Measurements from ENCODE around the gene LPIN2.
A peak's percentile ranks its signal among the peaks of the same experiment; 100 is the strongest.

The LPIN2 gene

GRCh38 chr18:2982452-2983269 lies 30.3 kb downstream of the LPIN2 start:
- DNase-seq (ENCODE audit: low read depth, low spot score), result no peak

DNA sequence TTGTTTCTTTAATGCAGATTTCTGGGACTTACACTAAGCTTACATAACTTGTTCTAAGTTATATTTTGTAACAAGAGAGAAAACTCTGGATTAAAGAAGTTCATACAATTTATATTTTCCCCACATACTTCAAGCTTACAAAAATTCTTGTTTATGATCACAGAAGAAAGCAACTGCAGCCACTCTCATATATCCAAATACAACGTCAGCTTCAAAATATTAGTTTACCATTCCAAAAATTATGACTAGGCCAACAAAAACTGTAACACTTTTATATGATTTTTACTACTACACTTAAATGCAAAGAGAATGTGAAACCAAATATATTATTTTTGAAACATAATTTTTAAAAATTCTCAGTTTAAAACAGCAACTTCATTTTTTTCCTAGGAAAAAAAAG lies 30.9 kb downstream of the LPIN2 start:
- DNase-seq (ENCODE audit: low read depth, low spot score), result no peak

GRCh38 chr18:2981212-2981728 lies 31.7 kb downstream of the LPIN2 start:
- peak; percentile 63 for DNase-seq (ENCODE audit: low read depth, low spot score)

DNA sequence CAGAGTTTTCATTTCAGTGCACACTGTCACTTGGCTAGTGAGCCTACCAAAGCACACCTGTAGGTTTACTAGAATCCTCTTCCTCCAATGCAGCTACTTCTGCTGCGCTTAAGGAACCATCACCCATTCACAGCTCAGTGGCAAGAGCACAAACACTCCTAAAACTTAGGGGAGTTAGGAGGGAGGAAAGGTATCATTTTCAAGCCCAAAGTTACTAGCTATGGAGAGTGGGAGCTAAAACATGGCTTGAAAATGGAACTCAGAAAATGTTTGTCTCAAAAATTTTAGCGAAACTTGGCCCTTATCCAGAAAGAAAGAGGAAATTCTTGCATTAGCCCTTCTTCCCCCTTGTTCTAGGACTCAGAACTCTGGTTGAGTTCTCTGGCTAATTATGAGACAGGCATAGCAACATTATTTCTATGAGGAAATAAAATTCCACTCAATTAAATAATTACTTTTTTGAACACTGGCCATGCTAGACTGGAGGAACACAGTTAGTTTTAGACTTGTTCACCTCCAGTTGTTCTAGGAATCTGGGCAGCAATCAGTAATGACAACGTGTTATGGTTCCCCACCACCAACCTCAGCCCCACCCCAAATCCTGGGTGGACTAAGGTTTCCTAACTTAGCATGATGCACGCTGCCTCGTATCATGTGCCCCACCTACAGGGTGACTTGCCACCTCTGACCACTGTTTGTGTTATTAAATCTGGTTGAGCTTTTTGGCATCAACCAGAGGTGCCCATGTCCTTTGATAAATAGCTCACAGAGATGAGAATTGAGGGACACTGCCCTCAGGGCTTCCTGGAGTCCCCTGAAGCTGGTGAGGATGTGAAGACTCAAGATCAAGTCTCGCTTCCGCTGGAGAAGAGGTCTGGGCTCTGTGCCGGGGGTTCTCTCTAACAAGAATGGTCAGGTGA lies 32.8 kb downstream of the LPIN2 start:
- DNase-seq (ENCODE audit: low read depth, low spot score), result no peak

DNA sequence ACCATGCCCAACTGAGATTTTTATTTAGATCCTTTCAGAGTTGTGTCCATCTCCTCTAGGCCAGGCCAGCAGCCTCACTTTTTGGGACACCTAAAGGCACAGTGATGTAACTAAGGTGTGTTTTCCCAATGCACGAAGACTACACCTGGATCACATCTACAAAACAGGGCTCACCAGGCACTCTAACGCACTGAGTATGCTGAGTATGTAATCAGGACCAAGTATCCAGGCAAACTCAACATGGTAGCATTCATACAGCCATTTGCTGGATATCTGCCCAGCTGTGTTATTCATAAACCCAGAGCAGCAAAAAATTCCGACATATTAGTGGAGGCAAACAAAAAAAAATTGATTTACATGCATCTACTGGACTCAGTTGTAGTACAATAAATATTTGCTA lies 33.8 kb downstream of the LPIN2 start:
- peak; percentile 38 for DNase-seq (ENCODE audit: low read depth, low spot score)

DNA sequence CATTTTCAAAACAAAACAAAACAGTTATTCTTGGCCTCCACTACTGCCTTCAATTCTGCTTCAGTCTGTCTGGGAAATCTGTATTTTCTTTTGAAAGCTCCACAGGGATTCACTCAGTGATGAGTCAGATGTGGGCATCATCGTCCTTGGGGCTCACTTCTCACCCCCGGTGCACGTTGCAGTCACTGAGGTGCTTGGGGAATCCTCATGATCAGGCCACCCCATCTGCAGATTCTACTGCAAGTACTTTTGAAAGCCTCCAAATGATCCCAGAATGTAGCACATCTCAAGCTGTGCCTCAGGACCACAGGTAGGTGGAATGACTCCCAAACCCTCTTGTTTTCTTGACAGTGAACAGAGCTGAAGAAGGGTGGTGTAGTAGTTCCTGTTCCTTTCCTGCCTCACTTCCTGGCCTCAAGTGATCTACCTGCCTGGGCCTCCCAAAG lies 34.3 kb downstream of the LPIN2 start:
- DNase-seq (ENCODE audit: low read depth, low spot score), result peak; percentile 61

- DNase-seq (ENCODE audit: low read depth, low spot score), result peak; percentile 54
Measured at GRCh38 chr18:2978208-2978607, 34.7 kb downstream of the LPIN2 start.

- no peak for DNase-seq (ENCODE audit: low read depth, low spot score)
Measured at GRCh38 chr18:2976218-2977132, 36.5 kb downstream of the LPIN2 start.

- DNase-seq (ENCODE audit: low read depth, low spot score), result no peak
Measured at GRCh38 chr18:2974731-2975130, 38.2 kb downstream of the LPIN2 start.

DNA sequence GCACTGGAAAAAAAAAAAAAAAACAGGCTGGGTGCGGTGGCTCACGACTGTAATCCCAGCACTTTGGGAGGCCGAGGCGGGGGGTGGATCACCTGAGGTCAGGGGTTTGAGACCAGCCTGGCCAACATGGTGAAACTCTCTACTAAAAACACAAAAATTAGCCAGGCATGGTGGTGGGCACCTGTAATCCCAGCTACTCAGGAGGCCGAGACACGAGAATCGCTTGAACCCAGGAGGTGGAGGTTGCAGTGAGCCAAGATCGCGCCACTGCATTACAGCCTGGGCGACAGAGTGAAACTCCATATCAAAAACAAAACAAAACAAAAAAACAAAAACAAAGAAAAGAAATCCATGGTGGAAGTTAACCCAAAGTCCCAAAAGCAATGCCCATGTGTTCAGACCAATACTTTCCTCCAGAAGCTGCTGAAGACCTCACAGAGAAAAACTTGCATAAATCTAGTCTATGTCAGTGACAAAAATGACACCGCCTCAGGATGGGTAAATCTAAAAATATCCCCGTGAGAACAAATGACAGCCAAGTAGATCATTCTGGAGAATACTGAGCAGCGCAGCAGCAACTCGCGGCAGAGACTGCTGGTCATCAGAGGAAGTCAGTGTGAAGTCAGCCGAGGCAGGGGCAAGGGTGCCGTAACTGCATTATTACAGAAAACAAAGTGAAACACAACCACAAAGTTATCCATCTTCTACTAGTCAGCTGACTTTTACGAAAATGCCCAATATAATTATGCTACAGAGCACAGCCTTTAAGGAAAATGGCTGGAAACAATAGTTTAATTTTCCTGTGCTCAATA lies 41.0 kb downstream of the LPIN2 start:
- no peak for DNase-seq (ENCODE audit: low read depth, low spot score)

GRCh38 chr18:2970772-2971659 lies 41.9 kb downstream of the LPIN2 start:
- DNase-seq (ENCODE audit: low read depth, low spot score), result no peak

DNA sequence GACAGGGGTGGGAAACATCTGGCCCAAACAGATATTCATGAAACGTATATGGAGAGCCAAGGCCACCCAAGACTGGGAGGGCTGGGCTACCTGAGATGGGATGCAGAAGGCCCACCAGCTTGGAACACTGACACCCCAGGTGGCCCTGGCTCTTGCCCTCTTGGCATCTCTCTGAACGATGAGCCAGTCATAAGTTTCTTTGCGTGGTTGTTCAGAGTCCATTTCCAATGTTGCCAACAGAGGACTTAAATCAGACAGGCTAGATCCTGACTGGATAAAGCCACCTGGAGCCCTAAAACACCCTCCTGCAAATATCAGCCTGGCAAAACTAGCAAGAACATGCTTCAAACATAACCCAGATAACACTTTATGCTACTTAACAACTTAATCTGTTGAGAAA lies 42.6 kb downstream of the LPIN2 start:
- DNase-seq (ENCODE audit: low read depth, low spot score), result no peak

DNA sequence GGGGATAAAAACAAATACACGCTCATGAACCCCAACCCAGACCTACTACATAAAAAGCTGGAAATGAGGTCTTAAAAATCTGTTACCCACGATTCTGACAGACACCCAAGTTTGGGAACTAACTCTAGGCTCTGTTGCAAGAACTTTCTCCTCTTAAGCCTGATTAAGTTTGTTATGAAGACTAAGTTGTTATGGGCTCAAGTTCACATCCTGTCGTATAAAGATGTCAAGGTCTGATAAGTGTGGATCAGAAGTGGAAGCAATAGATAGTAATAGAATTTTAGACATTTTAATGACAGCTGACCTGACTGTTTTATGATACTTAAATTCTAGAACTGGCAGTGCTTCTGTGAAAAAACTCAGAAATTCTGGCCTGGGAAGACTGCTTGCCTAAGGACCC lies 43.2 kb downstream of the LPIN2 start:
- no peak for DNase-seq (ENCODE audit: low read depth, low spot score)

GRCh38 chr18:2968606-2969005 lies 44.3 kb downstream of the LPIN2 start:
- no peak for DNase-seq (ENCODE audit: low read depth, low spot score)

DNA sequence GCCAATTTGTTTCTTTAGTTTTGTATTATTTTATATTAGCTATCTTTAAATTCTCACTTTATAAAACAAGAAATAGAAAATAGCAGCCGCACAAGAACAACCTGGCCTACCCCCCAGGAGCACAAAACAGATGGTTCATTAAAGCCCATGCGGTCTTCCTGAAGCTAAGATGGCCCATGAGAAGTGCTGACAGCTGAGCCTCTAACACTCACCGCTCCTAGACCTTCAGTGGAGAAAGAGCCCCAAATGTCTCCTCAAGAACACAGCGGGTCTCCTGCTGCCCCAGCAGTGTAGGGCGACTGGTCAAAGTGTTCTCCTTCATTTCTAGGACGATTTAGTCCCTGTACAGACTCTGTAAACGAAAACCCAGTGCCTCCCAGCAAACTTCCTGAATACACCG lies 45.1 kb downstream of the LPIN2 start:
- no peak for DNase-seq (ENCODE audit: low read depth, low spot score)

- DNase-seq (ENCODE audit: low read depth, low spot score), result no peak
Measured at GRCh38 chr18:2967357-2967756, 45.6 kb downstream of the LPIN2 start.

DNA sequence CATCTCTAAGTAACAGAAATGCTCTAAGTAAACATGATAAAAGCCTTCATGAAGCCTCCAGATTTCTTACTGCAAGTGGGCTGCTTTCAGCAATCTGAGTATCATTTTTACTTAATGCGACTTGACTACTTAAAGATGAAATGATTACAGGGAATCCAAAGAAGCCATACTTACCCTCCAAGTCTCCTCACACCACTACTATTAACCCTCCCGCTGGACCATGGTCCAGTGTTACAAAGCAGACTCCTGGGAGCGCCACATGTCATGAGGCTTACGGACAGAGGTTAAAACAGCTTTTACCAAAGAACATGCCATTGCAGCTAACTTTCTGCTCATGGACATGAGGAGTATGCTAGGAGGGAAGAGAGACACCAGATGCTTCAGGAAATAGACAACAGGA lies 46.4 kb downstream of the LPIN2 start:
- DNase-seq (ENCODE audit: low read depth, low spot score), result no peak

DNA sequence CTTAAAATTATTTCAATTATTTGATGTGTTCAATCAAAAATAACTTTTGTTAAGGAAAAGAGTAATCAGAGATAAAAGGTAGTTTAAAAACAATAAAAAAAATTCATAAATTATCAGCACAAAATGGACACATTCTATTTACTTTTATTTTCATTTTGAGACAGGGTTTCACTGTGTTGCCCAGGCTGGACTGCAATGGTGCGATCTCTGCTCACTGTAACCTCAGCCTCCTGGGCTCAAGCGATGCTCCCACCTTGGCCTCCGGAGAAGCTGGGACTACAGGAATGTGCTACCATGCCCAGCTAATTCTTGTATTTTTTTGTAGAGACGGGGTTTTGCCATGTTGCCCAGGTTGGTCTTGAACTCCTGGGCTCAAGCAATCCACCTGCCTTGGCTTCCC lies 47.1 kb downstream of the LPIN2 start:
- DNase-seq (ENCODE audit: low read depth, low spot score), result no peak

DNA sequence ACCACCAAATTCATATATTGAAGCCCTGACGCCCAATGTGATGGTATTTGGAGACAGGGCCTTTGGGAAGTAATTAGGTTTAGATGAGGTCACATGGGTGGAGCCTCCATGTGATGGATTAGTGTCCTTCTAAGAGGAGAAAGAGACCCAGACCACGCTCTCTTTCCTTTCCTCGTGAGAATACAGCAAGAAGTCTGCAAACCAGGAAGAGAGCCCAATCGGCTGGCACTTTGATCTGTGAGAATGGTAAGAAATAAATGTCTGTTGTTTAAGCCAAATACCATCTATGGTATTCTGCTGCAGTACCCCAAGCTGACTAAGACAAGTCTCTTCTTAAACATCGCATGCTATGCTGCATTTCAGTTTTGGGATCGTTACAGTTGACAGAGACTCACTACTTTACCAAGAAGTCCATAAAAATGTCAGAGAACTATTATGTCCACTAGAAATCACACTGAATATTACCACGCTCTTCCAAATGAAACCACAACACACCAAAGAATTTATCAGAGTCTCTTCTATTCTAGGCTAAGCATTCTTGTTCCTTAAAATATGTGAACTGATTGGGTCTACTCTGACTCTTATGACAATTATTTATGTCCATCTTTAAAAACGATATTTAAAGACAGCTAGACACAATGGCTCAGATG lies 48.5 kb downstream of the LPIN2 start:
- DNase-seq (ENCODE audit: low read depth, low spot score), result no peak
